Measurements from ENCODE around the gene KSR1. TPM values are rescaled to one million over a fixed set of nuclear protein-coding genes. Genes with fewer than 3 reads are reported as not detected.

KSR1 gene
- total RNA-seq, 1 donor, result 6.5 TPM

GRCh38 chr17:27518545-27519521, 62.6 kb downstream of the KSR1 start:
- no peak overlapping the region for H3K4me3 ChIP-seq (ENCODE audit: insufficient read depth, low read length)
- H3K79me2 ChIP-seq (ENCODE audit: insufficient read depth, low read length), result no peaks in the 10 kb centered on the region
- H3K27ac ChIP-seq (ENCODE audit: low read depth, low read length), result no peak overlapping the region
- no peak overlapping the region for H3K4me2 ChIP-seq (ENCODE audit: insufficient read depth, low read length)
- peaks cover 25% of the 10 kb centered on the region for H3K27me3 ChIP-seq (ENCODE audit: insufficient read depth, low read length)
- H3K36me3 ChIP-seq (ENCODE audit: insufficient read depth, low read length), result no peaks in the 10 kb centered on the region
- peaks cover 21% of the 10 kb centered on the region for H4K20me1 ChIP-seq (ENCODE audit: insufficient read depth, low read length)
- no peak for TF ChIP-seq CTCF (IDR thresholded peaks at IDR 0.05; ENCODE audit: extremely low read depth, low read depth, low read length)
- no peaks in the 10 kb centered on the region for H3K9me3 ChIP-seq (ENCODE audit: low read depth, low read length)
- no peak for DNase-seq (ENCODE audit: insufficient read length, low spot score, missing footprints)
- H3K4me1 ChIP-seq (ENCODE audit: insufficient read depth, low read length), result no peaks in the 10 kb centered on the region
- H2AFZ ChIP-seq (ENCODE audit: low read length), result no peak overlapping the region

- Histone ChIP-seq H3K27me3 (ENCODE audit: insufficient read depth, low read length) (peaks cover 18% of the 10 kb centered on the region), H3K27ac (ENCODE audit: low read depth, low read length) (no peak overlapping the region), H3K4me2 (ENCODE audit: insufficient read depth, low read length) (no peak overlapping the region), H3K4me3 (ENCODE audit: insufficient read depth, low read length) (no peak overlapping the region), H3K9me3 (ENCODE audit: low read depth, low read length) (no peaks in the 10 kb centered on the region), H2AFZ (ENCODE audit: low read length) (no peak overlapping the region), H3K79me2 (ENCODE audit: insufficient read depth, low read length) (no peaks in the 10 kb centered on the region), H4K20me1 (ENCODE audit: insufficient read depth, low read length) (peaks cover 24% of the 10 kb centered on the region), H3K36me3 (ENCODE audit: insufficient read depth, low read length) (no peaks in the 10 kb centered on the region), H3K4me1 (ENCODE audit: insufficient read depth, low read length) (no peaks in the 10 kb centered on the region)
- DNase-seq (ENCODE audit: insufficient read length, low spot score, missing footprints), result no peak
- no peak for TF ChIP-seq CTCF (IDR thresholded peaks at IDR 0.05; ENCODE audit: extremely low read depth, low read depth, low read length)
These were observed 63.3 kb downstream of the KSR1 start for GRCh38 chr17:27519550-27519949.

- no peak overlapping the region for H3K27ac ChIP-seq (ENCODE audit: low read depth, low read length)
- TF ChIP-seq CTCF (IDR thresholded peaks at IDR 0.05; ENCODE audit: extremely low read depth, low read depth, low read length), result no peak
- H4K20me1 ChIP-seq (ENCODE audit: insufficient read depth, low read length), result peaks cover 24% of the 10 kb centered on the region
- no peak overlapping the region for H2AFZ ChIP-seq (ENCODE audit: low read length)
- no peaks in the 10 kb centered on the region for H3K36me3 ChIP-seq (ENCODE audit: insufficient read depth, low read length)
- H3K9me3 ChIP-seq (ENCODE audit: low read depth, low read length), result no peaks in the 10 kb centered on the region
- no peak for DNase-seq (ENCODE audit: insufficient read length, low spot score, missing footprints)
- no peak overlapping the region for H3K4me2 ChIP-seq (ENCODE audit: insufficient read depth, low read length)
- no peak overlapping the region for H3K4me3 ChIP-seq (ENCODE audit: insufficient read depth, low read length)
- H3K27me3 ChIP-seq (ENCODE audit: insufficient read depth, low read length), result peaks cover 17% of the 10 kb centered on the region
- no peaks in the 10 kb centered on the region for H3K4me1 ChIP-seq (ENCODE audit: insufficient read depth, low read length)
- H3K79me2 ChIP-seq (ENCODE audit: insufficient read depth, low read length), result no peaks in the 10 kb centered on the region
These were observed 64.4 kb downstream of the KSR1 start for GRCh38 chr17:27520491-27521185.

All from osteoblast (primary cell).